ENCODE results near the gene POLR1B.
"Not testable (repeated sequence)": the region's sequence is repeated elsewhere in the genome, so short reads cannot be mapped to it uniquely, and the experiment has no call there.

Gene POLR1B

GRCh38 chr2:112541315-112542122 is 746 bp upstream of the POLR1B start:
- no peaks in the 10 kb centered on the region for H3K4me1 ChIP-seq (ENCODE audit: control insufficient read depth, insufficient read depth, low read length)
- WGBS (ENCODE audit: insufficient coverage, insufficient read length): no CpG with 5 or more reads among the region's 34 CpGs
- no peak overlapping the region for H3K27ac ChIP-seq (ENCODE audit: low read length)
- H3K9me3 ChIP-seq (ENCODE audit: control insufficient read depth, insufficient read depth, low read length): no peaks in the 10 kb centered on the region
- H3K4me3 ChIP-seq (ENCODE audit: low read length): peak overlapping the region; percentile 84; the same call in 1 of the 2 replicates
- no peaks in the 10 kb centered on the region for H3K36me3 ChIP-seq (ENCODE audit: control insufficient read depth, insufficient read depth, low read length)
- peak; percentile 43 for DNase-seq (ENCODE audit: low read depth, low spot score)
- H3K27me3 ChIP-seq (ENCODE audit: control insufficient read depth, insufficient read depth, low read length): no peaks in the 10 kb centered on the region

- H3K4me3 ChIP-seq (ENCODE audit: low read length): peak overlapping the region; percentile 84; the same call in 1 of the 2 replicates
- no peaks in the 10 kb centered on the region for H3K9me3 ChIP-seq (ENCODE audit: control insufficient read depth, insufficient read depth, low read length)
- H3K27ac ChIP-seq (ENCODE audit: low read length): no peak overlapping the region
- no peaks in the 10 kb centered on the region for H3K27me3 ChIP-seq (ENCODE audit: control insufficient read depth, insufficient read depth, low read length)
- WGBS (ENCODE audit: insufficient coverage, insufficient read length): no CpG with 5 or more reads among the region's 18 CpGs
- no peaks in the 10 kb centered on the region for H3K4me1 ChIP-seq (ENCODE audit: control insufficient read depth, insufficient read depth, low read length)
- H3K36me3 ChIP-seq (ENCODE audit: control insufficient read depth, insufficient read depth, low read length): peaks cover 7% of the 10 kb centered on the region; the same call in 1 of the 2 replicates
- DNase-seq (ENCODE audit: low read depth, low spot score): no peak
These were observed 858 bp downstream of the POLR1B start for GRCh38 chr2:112542984-112543661.

- H3K27ac ChIP-seq (ENCODE audit: low read length): no peak overlapping the region
These were observed 5.1 kb downstream of the POLR1B start for GRCh38 chr2:112547333-112547732.

GRCh38 chr2:112548980-112549379 is 6.7 kb downstream of the POLR1B start:
- no peaks in the 10 kb centered on the region for H3K27me3 ChIP-seq (ENCODE audit: control insufficient read depth, insufficient read depth, low read length)
- no CpG with 5 or more reads among the region's 2 CpGs for WGBS (ENCODE audit: insufficient coverage, insufficient read length)
- no peak overlapping the region for H3K27ac ChIP-seq (ENCODE audit: low read length)
- no peaks in the 10 kb centered on the region for H3K9me3 ChIP-seq (ENCODE audit: control insufficient read depth, insufficient read depth, low read length)
- no peaks in the 10 kb centered on the region for H3K4me1 ChIP-seq (ENCODE audit: control insufficient read depth, insufficient read depth, low read length)
- H3K36me3 ChIP-seq (ENCODE audit: control insufficient read depth, insufficient read depth, low read length): peaks cover 18% of the 10 kb centered on the region; the same call in 1 of the 2 replicates
- DNase-seq (ENCODE audit: low read depth, low spot score): no peak
- no peak overlapping the region for H3K4me3 ChIP-seq (ENCODE audit: low read length)

More at GRCh38 chr2:112547333-112547732, 5.1 kb downstream of the POLR1B start:
- no peaks in the 10 kb centered on the region for H3K9me3 ChIP-seq (ENCODE audit: control insufficient read depth, insufficient read depth, low read length)
- DNase-seq (ENCODE audit: low read depth, low spot score): no peak
- no peaks in the 10 kb centered on the region for H3K27me3 ChIP-seq (ENCODE audit: control insufficient read depth, insufficient read depth, low read length)
- H3K4me3 ChIP-seq (ENCODE audit: low read length): no peak overlapping the region
- no CpG with 5 or more reads among the region's 4 CpGs for WGBS (ENCODE audit: insufficient coverage, insufficient read length)
- H3K36me3 ChIP-seq (ENCODE audit: control insufficient read depth, insufficient read depth, low read length): peaks cover 15% of the 10 kb centered on the region; the same call in 1 of the 2 replicates
- no peaks in the 10 kb centered on the region for H3K4me1 ChIP-seq (ENCODE audit: control insufficient read depth, insufficient read depth, low read length)

- DNase-seq (ENCODE audit: low read depth, low spot score): no peak
- WGBS (ENCODE audit: insufficient coverage, insufficient read length): no CpG with 5 or more reads among the region's 3 CpGs
- Histone ChIP-seq H3K9me3 (ENCODE audit: control insufficient read depth, insufficient read depth, low read length) (no peaks in the 10 kb centered on the region), H3K27ac (ENCODE audit: low read length) (no peak overlapping the region), H3K4me3 (ENCODE audit: low read length) (no peak overlapping the region), H3K36me3 (ENCODE audit: control insufficient read depth, insufficient read depth, low read length) (peaks cover 26% of the 10 kb centered on the region; the same call in 1 of the 2 replicates), H3K4me1 (ENCODE audit: control insufficient read depth, insufficient read depth, low read length) (no peaks in the 10 kb centered on the region; the same call in 1 of the 2 replicates), H3K27me3 (ENCODE audit: control insufficient read depth, insufficient read depth, low read length) (no peaks in the 10 kb centered on the region)
These were observed 23.8 kb downstream of the POLR1B start for GRCh38 chr2:112566104-112566503.

- not testable (repeated sequence) for H3K9me3 ChIP-seq (ENCODE audit: control insufficient read depth, insufficient read depth, low read length); H3K4me3 ChIP-seq (ENCODE audit: low read length); H3K27me3 ChIP-seq (ENCODE audit: control insufficient read depth, insufficient read depth, low read length); H3K4me1 ChIP-seq (ENCODE audit: control insufficient read depth, insufficient read depth, low read length); DNase-seq (ENCODE audit: low read depth, low spot score); H3K27ac ChIP-seq (ENCODE audit: low read length)
- no CpG with 5 or more reads among the region's 5 CpGs for WGBS (ENCODE audit: insufficient coverage, insufficient read length)
- peaks cover 26% of the 10 kb centered on the region; the same call in 1 of the 2 replicates for H3K36me3 ChIP-seq (ENCODE audit: control insufficient read depth, insufficient read depth, low read length)
These were observed 24.2 kb downstream of the POLR1B start for GRCh38 chr2:112566508-112566907.

- Histone ChIP-seq H3K4me3 (ENCODE audit: low read length) (no peak overlapping the region), H3K27ac (ENCODE audit: low read length) (no peak overlapping the region), H3K9me3 (ENCODE audit: control insufficient read depth, insufficient read depth, low read length) (no peaks in the 10 kb centered on the region), H3K36me3 (ENCODE audit: control insufficient read depth, insufficient read depth, low read length) (peaks cover 33% of the 10 kb centered on the region; the same call in 1 of the 2 replicates), H3K27me3 (ENCODE audit: control insufficient read depth, insufficient read depth, low read length) (no peaks in the 10 kb centered on the region), H3K4me1 (ENCODE audit: control insufficient read depth, insufficient read depth, low read length) (no peaks in the 10 kb centered on the region)
- no peak for DNase-seq (ENCODE audit: low read depth, low spot score)
- WGBS (ENCODE audit: insufficient coverage, insufficient read length): 100% methylated on average over 4 of the region's 7 CpGs
These were observed 29.7 kb downstream of the POLR1B start for GRCh38 chr2:112572005-112572404.

GRCh38 chr2:112577756-112578155 is 35.5 kb downstream of the POLR1B start:
- Histone ChIP-seq H3K27ac (ENCODE audit: low read length) (no peak overlapping the region), H3K27me3 (ENCODE audit: control insufficient read depth, insufficient read depth, low read length) (no peaks in the 10 kb centered on the region), H3K4me3 (ENCODE audit: low read length) (no peak overlapping the region), H3K36me3 (ENCODE audit: control insufficient read depth, insufficient read depth, low read length) (peaks cover 22% of the 10 kb centered on the region; the same call in 1 of the 2 replicates), H3K4me1 (ENCODE audit: control insufficient read depth, insufficient read depth, low read length) (no peaks in the 10 kb centered on the region), H3K9me3 (ENCODE audit: control insufficient read depth, insufficient read depth, low read length) (no peaks in the 10 kb centered on the region)
- no peak for DNase-seq (ENCODE audit: low read depth, low spot score)
- no CpG with 5 or more reads among the region's 5 CpGs for WGBS (ENCODE audit: insufficient coverage, insufficient read length)

- Histone ChIP-seq H3K36me3 (ENCODE audit: control insufficient read depth, insufficient read depth, low read length) (peaks cover 14% of the 10 kb centered on the region; the same call in 1 of the 2 replicates), H3K27me3 (ENCODE audit: control insufficient read depth, insufficient read depth, low read length) (no peaks in the 10 kb centered on the region), H3K27ac (ENCODE audit: low read length) (no peak overlapping the region), H3K4me3 (ENCODE audit: low read length) (no peak overlapping the region), H3K4me1 (ENCODE audit: control insufficient read depth, insufficient read depth, low read length) (no peaks in the 10 kb centered on the region), H3K9me3 (ENCODE audit: control insufficient read depth, insufficient read depth, low read length) (no peaks in the 10 kb centered on the region)
- DNase-seq (ENCODE audit: low read depth, low spot score): no peak
These were observed 37.0 kb downstream of the POLR1B start for GRCh38 chr2:112579241-112579640.

- Histone ChIP-seq H3K27me3 (ENCODE audit: control insufficient read depth, insufficient read depth, low read length) (no peaks in the 10 kb centered on the region), H3K4me1 (ENCODE audit: control insufficient read depth, insufficient read depth, low read length) (no peaks in the 10 kb centered on the region), H3K9me3 (ENCODE audit: control insufficient read depth, insufficient read depth, low read length) (no peaks in the 10 kb centered on the region), H3K27ac (ENCODE audit: low read length) (no peak overlapping the region), H3K36me3 (ENCODE audit: control insufficient read depth, insufficient read depth, low read length) (peaks cover 8% of the 10 kb centered on the region; the same call in 1 of the 2 replicates), H3K4me3 (ENCODE audit: low read length) (no peak overlapping the region)
- no peak for DNase-seq (ENCODE audit: low read depth, low spot score)
- WGBS (ENCODE audit: insufficient coverage, insufficient read length): no CpG with 5 or more reads among the region's 7 CpGs
These were observed 37.8 kb downstream of the POLR1B start for GRCh38 chr2:112580084-112580483.
